Body of pancreas (tissue), 4 donors: ENCODE data around the gene LSP1. TPM values are rescaled to one million over a fixed set of nuclear protein-coding genes. Genes with fewer than 3 reads are reported as not detected.
A peak's percentile ranks its signal among the peaks of the same experiment; 100 is the strongest.

ENCODE experiments used
- ATAC-seq: fragments of 150-250 bp; one replicate; pipeline ENCODE4 v1.9.1; 2016
- DNase-seq, 4 donors: peaks; one replicate each; pipeline ENCODE4 v3.0.0-alpha.2; 2019
- H3K27ac ChIP-seq, 4 donors: fragments of 200-600 bp; sonication (generic); 1 replicate in 3 of 4; 2 replicates in 1 of 4; pipeline versions ENCODE4 v1.5.1 to v1.6.1; 2016 to 2019; ENCODE audit warnings: mild to moderate bottlenecking in 1 of 4, mixed read lengths in 1 of 4, moderate library complexity in 1 of 4
- H3K27me3 ChIP-seq, 2 donors: fragments of 200-600 bp; sonication (generic); one replicate each; pipeline ENCODE4 v1.6.0; 2016; ENCODE audit warnings: mild to moderate bottlenecking in 1 of 2
- H3K36me3 ChIP-seq, 2 donors: fragments of 200-600 bp; sonication (generic); replicated peaks in 1 of 2; 2 replicates each; pipeline ENCODE4 v1.5.1; 2016; ENCODE audit warnings: low read depth in 2 of 2; ENCODE audit not compliant: insufficient read depth in 1 of 2
- H3K4me1 ChIP-seq: fragments of 200-600 bp; sonication (generic); one replicate; pipeline ENCODE4 v1.6.0; 2016
- H3K4me3 ChIP-seq, 2 donors: fragments of 200-600 bp; sonication (generic); 1 replicate in 1 of 2; 2 replicates in 1 of 2; pipeline ENCODE4 v1.5.1; 2016 to 2019
- H3K9me3 ChIP-seq, 3 donors: fragments of 200-600 bp; sonication (generic); 1 replicate in 2 of 3; 2 replicates in 1 of 3; pipeline ENCODE4 v1.5.1; 2016
- CTCF ChIP-seq, 7 experiments: fragments of 450-650 bp in 4 of 7; fragments of 200-600 bp in 3 of 7; sonication (generic) in 3 of 7; IDR thresholded peaks; one replicate each; pipeline ENCODE4 v1.5.1; 2016 to 2019; ENCODE audit warnings: antibody characterized with exemption in 7 of 7
- POLR2A ChIP-seq, 3 donors: fragments of 450-650 bp; IDR thresholded peaks; one replicate each; pipeline ENCODE4 v1.6.1; 2016; ENCODE audit warnings: antibody characterized with exemption in 3 of 3, mild to moderate bottlenecking in 2 of 3
- WGBS, 2 donors: methylation state at CpG; one replicate each; pipeline ENCODE4 v1.1.5; 2017; 5-methylcytosine and 5-hydroxymethylcytosine counted together
- intact Hi-C: fragments of 100-400 bp; cut with DNase I; formaldehyde crosslinking; loops from one replicate; pipeline ENCODE4 v1.15.1; 2023
- total RNA-seq, 2 donors: library from RNA; depleted of rRNA; stranded (reverse); fragments of >200 nt; gene quantifications; one replicate each; pipeline ENCODE4 v1.1.0, GENCODE V29; 2016

Gene LSP1
- total RNA-seq, 2 donors from 2014 or later: 9.9 to 11.5 TPM

GRCh38 chr11:1830322-1831223 lies 22.3 kb upstream of the LSP1 start:
- intact Hi-C loops: no loop called here
- DNase-seq: peak; percentile 90 to 95 (median 94)
- 11 to 28% methylated on average over 13 to 32 of the region's 33 CpGs for WGBS, 2 donors
- Histone ChIP-seq H3K4me1 (peaks cover 85% of the 10 kb centered on the region), H3K27ac (peak overlapping the region; percentile 56 to 98 (median 94)), H3K4me3 (no peak overlapping the region), H3K9me3 (no peaks in the 10 kb centered on the region), H3K27me3 (no peaks in the 10 kb centered on the region), H3K36me3 (no peaks in the 10 kb centered on the region)
- ATAC-seq: peak; percentile 65
- no peak for TF ChIP-seq CTCF (IDR thresholded peaks at IDR 0.05)
- peak in 2 of 3 donors; percentile 76 to 79 for TF ChIP-seq POLR2A (IDR thresholded peaks at IDR 0.05)

GRCh38 chr11:1831338-1832210 lies 21.3 kb upstream of the LSP1 start:
- ATAC-seq (no peak), DNase-seq (peak in 1 of 4 donors; percentile 16)
- intact Hi-C loops: no loop called here
- TF ChIP-seq POLR2A (IDR thresholded peaks at IDR 0.05) (no peak), CTCF (IDR thresholded peaks at IDR 0.05) (no peak)
- H3K4me1 ChIP-seq: peaks cover 79% of the 10 kb centered on the region
- WGBS, 2 donors: 63 to 69% methylated on average over 16 to 23 of the region's 26 CpGs
- no peak overlapping the region for H3K4me3 ChIP-seq
- no peaks in the 10 kb centered on the region for H3K9me3 ChIP-seq
- no peaks in the 10 kb centered on the region for H3K27me3 ChIP-seq
- H3K27ac ChIP-seq: peak overlapping the region; percentile 56 to 98 (median 94)
- H3K36me3 ChIP-seq: no peaks in the 10 kb centered on the region

- peaks cover 73% of the 10 kb centered on the region for H3K4me1 ChIP-seq
- TF ChIP-seq POLR2A (IDR thresholded peaks at IDR 0.05) (peak in 2 of 3 donors; percentile 12 to 17), CTCF (IDR thresholded peaks at IDR 0.05) (peak; percentile 77 to 99 (median 96))
- DNase-seq: peak in 3 of 4 donors; percentile 54 to 72 (median 69)
These were observed 20.5 kb upstream of the LSP1 start for GRCh38 chr11:1832211-1832919.

GRCh38 chr11:1832920-1833295 lies 20.0 kb upstream of the LSP1 start:
- peak in 1 of 4 donors; percentile 12 for DNase-seq
- Histone ChIP-seq H3K4me3 (no peak overlapping the region), H3K36me3 (no peaks in the 10 kb centered on the region), H3K9me3 (no peaks in the 10 kb centered on the region), H3K27me3 (no peaks in the 10 kb centered on the region), H3K4me1 (peaks cover 73% of the 10 kb centered on the region), H3K27ac (peak overlapping the region; percentile 93 to 98 (median 96))
- ATAC-seq: no peak
- intact Hi-C loops: no loop called here
- TF ChIP-seq CTCF (IDR thresholded peaks at IDR 0.05) (no peak), POLR2A (IDR thresholded peaks at IDR 0.05) (no peak)
- 37 to 83% methylated on average over 11 to 13 of the region's 17 CpGs for WGBS, 2 donors

More at GRCh38 chr11:1832211-1832919, 20.5 kb upstream of the LSP1 start:
- intact Hi-C loops: no loop called here
- H3K27ac ChIP-seq: peak overlapping the region; percentile 93 to 98 (median 96)
- 12 to 46% methylated on average over 4 to 37 of the region's 40 CpGs for WGBS, 2 donors
- H3K9me3 ChIP-seq: no peaks in the 10 kb centered on the region
- H3K27me3 ChIP-seq: no peaks in the 10 kb centered on the region
- peak; percentile 9 for ATAC-seq
- no peaks in the 10 kb centered on the region for H3K36me3 ChIP-seq
- no peak overlapping the region for H3K4me3 ChIP-seq
